ENCODE data around the gene USP32. TPM values are rescaled to one million over a fixed set of nuclear protein-coding genes. Genes with fewer than 3 reads are reported as not detected.

USP32 gene
- total RNA-seq, 6 experiments from 2014 or later, result 24.8 to 44.2 (median 33.5) TPM

DNA sequence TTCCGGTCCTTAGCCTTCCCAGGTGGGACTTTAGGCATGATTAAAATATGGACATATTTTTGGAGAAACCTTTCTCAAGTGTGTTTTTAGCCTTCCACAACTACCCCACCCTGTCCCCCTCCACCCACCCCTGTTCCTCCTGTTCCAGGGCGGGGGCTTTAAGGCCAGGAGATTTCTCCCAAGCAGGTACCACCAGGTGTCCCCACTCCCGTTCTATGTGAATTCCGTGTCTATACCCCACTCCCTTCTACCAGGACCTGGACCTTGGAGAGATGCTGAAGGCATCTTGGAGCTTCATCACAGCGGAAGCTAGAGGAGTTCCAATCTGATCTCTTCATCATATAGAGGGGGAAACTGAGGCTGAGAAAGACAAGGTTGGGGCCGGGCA lies 232.5 kb downstream of the USP32 start:
- ATAC-seq (no peak), DNase-seq (no peak)
- TF ChIP-seq, protein P1, sequence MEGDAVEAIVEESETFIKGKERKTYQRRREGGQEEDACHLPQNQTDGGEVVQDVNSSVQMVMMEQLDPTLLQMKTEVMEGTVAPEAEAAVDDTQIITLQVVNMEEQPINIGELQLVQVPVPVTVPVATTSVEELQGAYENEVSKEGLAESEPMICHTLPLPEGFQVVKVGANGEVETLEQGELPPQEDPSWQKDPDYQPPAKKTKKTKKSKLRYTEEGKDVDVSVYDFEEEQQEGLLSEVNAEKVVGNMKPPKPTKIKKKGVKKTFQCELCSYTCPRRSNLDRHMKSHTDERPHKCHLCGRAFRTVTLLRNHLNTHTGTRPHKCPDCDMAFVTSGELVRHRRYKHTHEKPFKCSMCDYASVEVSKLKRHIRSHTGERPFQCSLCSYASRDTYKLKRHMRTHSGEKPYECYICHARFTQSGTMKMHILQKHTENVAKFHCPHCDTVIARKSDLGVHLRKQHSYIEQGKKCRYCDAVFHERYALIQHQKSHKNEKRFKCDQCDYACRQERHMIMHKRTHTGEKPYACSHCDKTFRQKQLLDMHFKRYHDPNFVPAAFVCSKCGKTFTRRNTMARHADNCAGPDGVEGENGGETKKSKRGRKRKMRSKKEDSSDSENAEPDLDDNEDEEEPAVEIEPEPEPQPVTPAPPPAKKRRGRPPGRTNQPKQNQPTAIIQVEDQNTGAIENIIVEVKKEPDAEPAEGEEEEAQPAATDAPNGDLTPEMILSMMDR (IDR thresholded peaks at IDR 0.05), result no peak
- no peak for TF ChIP-seq POLR2A (IDR thresholded peaks at IDR 0.05)
- H3K36me3 ChIP-seq, result no peaks in the 10 kb centered on the region
- H3K4me1 ChIP-seq, result no peaks in the 10 kb centered on the region
- WGBS (ENCODE audit: insufficient coverage, low coverage, low lambda C conversion rate, missing lambda C conversion rate), result 60% methylated on average over 4 of the region's 6 CpGs
- H3K9me3 ChIP-seq, result no peaks in the 10 kb centered on the region
- intact Hi-C loops (cut with DNase I), result no loop called here
- no peak overlapping the region for H3K27ac ChIP-seq
- H3K4me3 ChIP-seq, result no peak overlapping the region
- H3K27me3 ChIP-seq, result no peaks in the 10 kb centered on the region

DNA sequence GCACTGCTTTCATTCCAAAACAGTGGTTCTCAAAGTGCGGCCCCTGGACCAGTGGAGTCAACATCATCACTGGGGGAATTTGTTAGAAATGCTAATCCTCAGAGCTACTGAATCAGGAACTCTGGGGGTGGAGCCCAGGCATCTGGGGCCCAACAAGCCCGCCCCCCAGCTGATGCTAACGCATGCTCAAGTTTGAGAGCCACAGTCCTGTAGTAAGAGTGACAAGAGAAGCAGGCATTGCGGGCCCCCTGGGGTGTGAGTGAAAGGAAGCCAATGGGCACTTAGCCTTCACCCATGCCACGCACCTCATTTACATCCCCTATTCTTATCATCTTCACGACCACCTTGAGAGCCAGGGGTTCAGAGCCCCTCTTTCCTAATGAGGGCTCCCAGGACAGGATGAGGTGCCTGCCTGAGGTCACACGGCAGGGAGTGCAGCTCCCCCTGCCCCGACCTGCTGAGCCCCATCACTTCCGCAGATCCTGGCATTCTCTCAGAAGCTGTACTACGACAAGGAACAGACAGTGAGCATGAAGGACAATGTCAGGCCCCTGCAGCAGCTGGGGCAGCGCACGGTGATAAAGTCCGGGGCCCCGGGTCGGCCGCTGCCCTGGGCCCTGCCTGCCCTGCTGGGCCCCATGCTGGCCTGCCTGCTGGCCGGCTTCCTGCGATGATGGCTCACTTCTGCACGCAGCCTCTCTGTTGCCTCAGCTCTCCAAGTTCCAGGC lies 233.0 kb downstream of the USP32 start:
- no peak for DNase-seq
- H3K27ac ChIP-seq, result no peak overlapping the region
- ATAC-seq, result no peak
- H3K9me3 ChIP-seq, result no peaks in the 10 kb centered on the region
- H3K4me3 ChIP-seq, result no peak overlapping the region
- intact Hi-C loops (cut with DNase I), result no loop called here
- 54% methylated on average over 3 of the region's 19 CpGs for WGBS (ENCODE audit: insufficient coverage, low coverage, low lambda C conversion rate, missing lambda C conversion rate)
- no peaks in the 10 kb centered on the region for H3K27me3 ChIP-seq
- TF ChIP-seq, protein P1 (IDR thresholded peaks at IDR 0.05), result no peak
- no peak for TF ChIP-seq POLR2A (IDR thresholded peaks at IDR 0.05)
- no peaks in the 10 kb centered on the region for H3K4me1 ChIP-seq
- H3K36me3 ChIP-seq, result no peaks in the 10 kb centered on the region

DNA sequence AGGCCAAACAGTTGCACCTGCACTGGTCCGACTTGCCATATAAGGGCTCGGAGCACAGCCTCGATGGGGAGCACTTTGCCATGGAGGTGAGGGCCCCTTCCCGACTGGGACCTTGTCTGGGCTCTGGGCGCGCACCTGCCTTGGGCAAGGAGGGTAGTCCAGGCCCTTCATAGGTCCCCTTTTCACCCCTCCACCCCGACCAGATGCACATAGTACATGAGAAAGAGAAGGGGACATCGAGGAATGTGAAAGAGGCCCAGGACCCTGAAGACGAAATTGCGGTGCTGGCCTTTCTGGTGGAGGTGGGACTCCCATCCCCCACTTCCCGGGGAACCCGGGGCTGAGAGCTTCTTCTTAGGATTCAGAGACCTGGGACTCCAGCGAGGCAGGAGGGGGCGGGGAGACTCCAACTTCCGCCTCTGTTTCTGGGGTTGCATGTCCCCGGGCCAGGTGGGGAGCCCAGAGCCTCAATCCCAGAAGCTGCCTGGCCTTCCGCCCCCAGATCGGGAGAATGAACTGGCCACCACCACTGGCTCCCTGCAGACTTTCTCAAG lies 234.4 kb downstream of the USP32 start:
- no peaks in the 10 kb centered on the region for H3K4me1 ChIP-seq
- H3K36me3 ChIP-seq, result no peaks in the 10 kb centered on the region
- intact Hi-C loops (cut with DNase I), result no loop called here
- no peak for DNase-seq
- no peaks in the 10 kb centered on the region for H3K9me3 ChIP-seq
- TF ChIP-seq, protein P1 (IDR thresholded peaks at IDR 0.05), result no peak
- no peak for TF ChIP-seq POLR2A (IDR thresholded peaks at IDR 0.05)
- no peaks in the 10 kb centered on the region for H3K27me3 ChIP-seq
- no peak for ATAC-seq
- H3K27ac ChIP-seq, result no peak overlapping the region
- WGBS (ENCODE audit: insufficient coverage, low coverage, low lambda C conversion rate, missing lambda C conversion rate), result 70% methylated on average over 2 of the region's 18 CpGs
- H3K4me3 ChIP-seq, result no peak overlapping the region

DNA sequence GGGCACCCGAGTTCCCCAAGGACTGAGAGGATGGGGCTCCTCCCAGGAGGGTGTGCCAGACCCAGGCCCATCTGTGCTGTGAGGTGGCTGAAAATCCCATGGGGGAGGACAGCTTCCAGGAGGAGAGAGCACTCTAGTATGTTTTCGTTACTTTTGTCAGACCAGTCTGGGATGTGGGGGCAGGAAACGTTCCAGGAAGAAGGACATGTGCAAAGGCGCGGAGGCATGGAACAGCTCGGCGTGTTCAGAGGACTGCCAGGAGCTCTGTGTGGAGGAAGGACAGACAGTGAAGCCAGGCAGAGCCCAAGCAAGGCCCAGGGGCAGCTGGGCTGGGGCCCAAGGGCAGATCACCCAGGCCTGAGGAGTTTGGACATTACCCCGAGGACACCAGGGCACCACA lies 235.2 kb downstream of the USP32 start:
- ATAC-seq (peak in 1 of 4 donors; percentile 41), DNase-seq (no peak)
- Histone ChIP-seq H3K4me1 (no peaks in the 10 kb centered on the region), H3K27me3 (no peaks in the 10 kb centered on the region), H3K27ac (no peak overlapping the region), H3K9me3 (no peaks in the 10 kb centered on the region), H3K36me3 (no peaks in the 10 kb centered on the region), H3K4me3 (no peak overlapping the region)
- 84% methylated on average over 5 of the region's 8 CpGs for WGBS (ENCODE audit: insufficient coverage, low coverage, low lambda C conversion rate, missing lambda C conversion rate)
- TF ChIP-seq POLR2A (IDR thresholded peaks at IDR 0.05), result no peak
- TF ChIP-seq, protein P1 (IDR thresholded peaks at IDR 0.05), result no peak
- intact Hi-C loops (cut with DNase I), result no loop called here

Data from right lobe of liver (tissue), 6 donors.